GM10248 (cell line): ENCODE results near the gene NECTIN4.

Experiments
- CTCF ChIA-PET: fragments of 300-600 bp; sonication (Branson Sonifier 250); formaldehyde crosslinking; extraction: SDS; loops from one replicate; lab custom pipeline; 2021; ENCODE audit warnings: antibody characterized with exemption; lab: Yijun Ruan, JAX
- POLR2A ChIA-PET: fragments of 350-650 bp; sonication (Branson Sonifier 250); formaldehyde crosslinking; extraction: SDS; loops from one replicate; lab custom pipeline; 2020; ENCODE audit warnings: antibody characterized with exemption; lab: Yijun Ruan, JAX
- DNase-seq: peaks from one replicate; pipeline ENCODE4 v3.0.0; 2012; ENCODE audit errors: extremely low spot score
- TF ChIP-seq, protein P1 (sequence below): IDR thresholded peaks from 2 replicates; pipeline ENCODE4 v1.5.1; 2012; ENCODE audit warnings: mild to moderate bottlenecking, low read depth; ENCODE audit errors: extremely low read depth, missing control alignments, control extremely low read depth

NECTIN4 gene

DNA sequence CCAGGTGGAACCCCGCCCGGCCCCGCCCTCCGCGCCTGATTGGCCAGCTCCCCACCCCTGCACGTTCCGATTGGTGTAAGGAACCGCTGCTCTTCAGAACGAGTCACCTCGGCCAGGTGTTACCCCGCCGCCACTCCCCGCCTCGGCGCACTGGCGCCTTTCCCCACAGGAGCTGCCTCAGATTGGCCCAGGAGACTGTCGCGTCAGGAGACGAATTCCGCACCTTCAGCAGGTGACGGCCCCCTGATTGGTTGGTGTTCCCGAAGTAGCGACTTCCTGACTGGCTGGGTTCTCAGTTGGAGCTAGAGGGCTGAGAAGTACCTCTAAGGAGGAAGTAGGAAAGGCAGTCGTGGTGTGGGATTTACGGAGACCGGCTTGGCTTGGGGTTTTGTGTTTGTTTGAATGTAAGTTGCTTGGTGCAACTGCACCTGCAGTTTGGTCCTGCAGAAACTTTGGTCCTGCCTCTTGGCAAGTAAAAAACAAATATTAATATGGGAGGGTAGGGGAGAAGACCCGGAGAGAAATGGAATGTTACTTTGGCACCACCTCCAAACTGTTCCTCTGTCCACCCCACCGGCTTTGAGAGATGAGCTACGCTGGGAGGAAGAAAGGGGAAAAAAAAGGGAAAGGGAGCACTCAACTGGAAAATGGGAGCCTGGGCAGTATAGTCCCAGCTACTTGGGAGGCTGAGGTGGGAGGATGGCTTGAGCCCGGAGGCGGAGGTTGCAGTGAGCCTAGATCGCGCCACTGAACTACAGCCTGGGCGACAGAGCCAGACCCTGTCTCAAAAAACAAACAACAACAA, 68.0 kb downstream of the NECTIN4 start:
- ChIA-PET CTCF (interaction anchor here (0.5 to 1.9 kb wide), 13 partner anchors 10 to 216 kb away, joined by 3 to 11 read pairs (median 4); partner anchors contain the start of gene TSTD1), POLR2A (interaction anchor here (0.6 to 2.3 kb wide), 8 partner anchors 11 to 344 kb away, joined by 3 to 13 read pairs (median 4); partner anchors contain the start of genes TSTD1 and USF1)
- TF ChIP-seq, protein P1, sequence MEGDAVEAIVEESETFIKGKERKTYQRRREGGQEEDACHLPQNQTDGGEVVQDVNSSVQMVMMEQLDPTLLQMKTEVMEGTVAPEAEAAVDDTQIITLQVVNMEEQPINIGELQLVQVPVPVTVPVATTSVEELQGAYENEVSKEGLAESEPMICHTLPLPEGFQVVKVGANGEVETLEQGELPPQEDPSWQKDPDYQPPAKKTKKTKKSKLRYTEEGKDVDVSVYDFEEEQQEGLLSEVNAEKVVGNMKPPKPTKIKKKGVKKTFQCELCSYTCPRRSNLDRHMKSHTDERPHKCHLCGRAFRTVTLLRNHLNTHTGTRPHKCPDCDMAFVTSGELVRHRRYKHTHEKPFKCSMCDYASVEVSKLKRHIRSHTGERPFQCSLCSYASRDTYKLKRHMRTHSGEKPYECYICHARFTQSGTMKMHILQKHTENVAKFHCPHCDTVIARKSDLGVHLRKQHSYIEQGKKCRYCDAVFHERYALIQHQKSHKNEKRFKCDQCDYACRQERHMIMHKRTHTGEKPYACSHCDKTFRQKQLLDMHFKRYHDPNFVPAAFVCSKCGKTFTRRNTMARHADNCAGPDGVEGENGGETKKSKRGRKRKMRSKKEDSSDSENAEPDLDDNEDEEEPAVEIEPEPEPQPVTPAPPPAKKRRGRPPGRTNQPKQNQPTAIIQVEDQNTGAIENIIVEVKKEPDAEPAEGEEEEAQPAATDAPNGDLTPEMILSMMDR = no peak
- DNase-seq = peak; percentile 96
